ENCODE data around the gene CFAP92. TPM values are rescaled to one million over a fixed set of nuclear protein-coding genes. Genes with fewer than 3 reads are reported as not detected.

CFAP92 gene
- total and polyA plus RNA-seq, 4 experiments from 2014 or later: 0.38 to 0.47 TPM; not detected in 2

DNA sequence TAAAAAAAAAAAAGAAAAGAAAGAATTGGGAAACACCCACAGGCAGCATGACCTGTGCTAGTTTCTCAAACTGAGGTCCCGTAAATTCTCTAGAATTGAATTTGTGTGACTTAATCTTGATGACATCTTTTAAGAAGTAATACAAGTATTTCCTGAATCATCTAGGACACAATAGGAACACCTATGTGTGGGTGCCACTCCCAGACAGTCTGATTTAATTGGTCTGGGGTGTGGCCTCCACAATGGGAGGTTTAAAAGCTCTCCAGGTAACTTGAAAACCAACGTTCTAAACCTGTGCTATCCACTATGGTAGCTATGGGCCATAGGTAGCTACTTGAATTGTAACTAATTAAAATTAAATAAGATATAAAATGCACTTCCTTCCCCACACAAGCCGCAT lies 28.1 kb downstream of the CFAP92 start:
- Mint-ChIP-seq H3K36me3 (no peaks in the 10 kb centered on the region), H3K9me3 (no peaks in the 10 kb centered on the region), H3K27me3 (peaks cover 0 to 4% of the 10 kb centered on the region in 2 donors), H3K4me3 (no peak overlapping the region), H3K27ac (no peak overlapping the region), H3K4me1 (peaks cover 1 to 6% (median 3%) of the 10 kb centered on the region in 4 donors)
- Histone ChIP-seq H3K27me3 (ENCODE audit: insufficient read depth, low read length) (no peaks in the 10 kb centered on the region), H3K4me3 (ENCODE audit: low read length in 2 of 2) (no peak overlapping the region), H3K4me1 (ENCODE audit: insufficient read depth, low read length) (no peaks in the 10 kb centered on the region), H3K36me3 (ENCODE audit: insufficient read depth, low read length) (no peaks in the 10 kb centered on the region), H3K27ac (ENCODE audit: low read depth, low read length) (no peak overlapping the region), H3K9me3 (ENCODE audit: control insufficient read depth in 1 of 2, low read length in 2 of 2) (no peaks in the 10 kb centered on the region)
- DNase-seq: no peak
- ChIA-PET CTCF (ENCODE audit: partially characterized antibody) (interaction anchor here (1.2 to 7.8 kb wide), 4 partner anchors 9 to 281 kb away, joined by 3 to 191 read pairs (median 4); no protein-coding TSS in a partner anchor), POLR2A (ENCODE audit: partially characterized antibody) (no interaction called here)
- intact Hi-C loops (cut with micrococcal nuclease): no loop called here

DNA sequence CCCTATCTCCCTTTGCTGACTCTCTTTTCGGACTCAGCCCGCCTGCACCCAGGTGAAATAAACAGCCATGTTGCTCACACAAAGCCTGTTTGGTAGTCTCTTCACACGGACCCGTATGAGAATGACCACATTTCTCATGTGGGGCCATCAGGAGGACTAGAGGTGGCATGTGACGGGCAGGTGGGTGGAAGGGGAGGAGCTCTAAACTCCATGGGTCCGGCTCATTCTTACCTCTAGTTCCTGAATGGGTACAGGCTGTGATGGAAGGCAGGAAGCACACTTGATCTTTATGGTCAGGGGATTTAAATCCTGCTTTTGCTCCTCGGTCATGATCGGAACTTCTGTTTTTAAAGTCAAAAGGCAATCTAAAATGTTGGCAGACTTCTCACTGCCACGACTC lies 28.6 kb downstream of the CFAP92 start:
- DNase-seq: no peak
- POLR2A ChIA-PET (ENCODE audit: partially characterized antibody): no interaction called here
- Histone ChIP-seq H3K36me3 (ENCODE audit: insufficient read depth, low read length) (no peaks in the 10 kb centered on the region), H3K27ac (ENCODE audit: low read depth, low read length) (no peak overlapping the region), H3K9me3 (ENCODE audit: control insufficient read depth in 1 of 2, low read length in 2 of 2) (no peaks in the 10 kb centered on the region), H3K4me3 (ENCODE audit: low read length in 2 of 2) (no peak overlapping the region), H3K27me3 (ENCODE audit: insufficient read depth, low read length) (no peaks in the 10 kb centered on the region), H3K4me1 (ENCODE audit: insufficient read depth, low read length) (no peaks in the 10 kb centered on the region)
- intact Hi-C loops (cut with micrococcal nuclease): no loop called here
- peak overlapping the region in 1 of 8 donors; percentile 12 for H3K4me3 Mint-ChIP-seq
- peaks cover 0 to 5% of the 10 kb centered on the region in 2 donors for H3K27me3 Mint-ChIP-seq
- no peak overlapping the region for H3K27ac Mint-ChIP-seq
- H3K4me1 Mint-ChIP-seq: peaks cover 1 to 5% (median 3%) of the 10 kb centered on the region in 4 donors
- no peaks in the 10 kb centered on the region for H3K9me3 Mint-ChIP-seq
- no peaks in the 10 kb centered on the region for H3K36me3 Mint-ChIP-seq
- CTCF ChIA-PET (ENCODE audit: partially characterized antibody): interaction anchor here (1.2 to 7.8 kb wide), 3 partner anchors 9 to 280 kb away, joined by 3 to 191 read pairs (median 4); no protein-coding TSS in a partner anchor

DNA sequence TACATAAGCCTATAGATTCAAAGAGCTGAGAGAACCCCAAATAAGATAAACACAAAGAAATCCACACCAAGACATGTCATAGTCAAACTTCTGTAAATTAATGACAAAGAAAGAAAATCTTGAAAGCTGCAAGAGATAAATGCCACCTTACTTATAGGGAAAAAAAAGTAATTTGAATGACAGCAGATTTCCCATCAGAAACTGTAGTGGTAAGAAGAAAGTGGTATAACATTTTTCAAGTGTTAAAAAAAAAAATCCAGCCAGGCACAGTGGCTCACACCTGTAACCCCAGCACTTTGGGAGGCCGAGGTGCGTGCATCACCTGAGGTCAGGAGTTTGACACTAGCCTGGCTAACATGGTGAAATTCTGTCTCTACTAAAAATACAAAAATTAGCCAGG lies 37.4 kb downstream of the CFAP92 start:
- Histone ChIP-seq H3K4me1 (ENCODE audit: insufficient read depth, low read length) (no peaks in the 10 kb centered on the region), H3K27me3 (ENCODE audit: insufficient read depth, low read length) (no peaks in the 10 kb centered on the region), H3K27ac (ENCODE audit: low read depth, low read length) (no peak overlapping the region), H3K9me3 (ENCODE audit: control insufficient read depth in 1 of 2, low read length in 2 of 2) (no peaks in the 10 kb centered on the region), H3K4me3 (ENCODE audit: low read length in 2 of 2) (no peak overlapping the region), H3K36me3 (ENCODE audit: insufficient read depth, low read length) (no peaks in the 10 kb centered on the region)
- CTCF ChIA-PET (ENCODE audit: partially characterized antibody): no interaction called here
- Mint-ChIP-seq H3K27ac (no peak overlapping the region), H3K4me1 (no peaks in the 10 kb centered on the region), H3K36me3 (peaks cover 0 to 3% of the 10 kb centered on the region in 2 donors), H3K27me3 (peaks cover 1 to 4% of the 10 kb centered on the region in 2 donors), H3K9me3 (peaks cover 0 to 6% (median 3%) of the 10 kb centered on the region in 8 donors), H3K4me3 (no peak overlapping the region)
- intact Hi-C loops (cut with micrococcal nuclease): no loop called here
- no peak for DNase-seq
- POLR2A ChIA-PET (ENCODE audit: partially characterized antibody): no interaction called here

DNA sequence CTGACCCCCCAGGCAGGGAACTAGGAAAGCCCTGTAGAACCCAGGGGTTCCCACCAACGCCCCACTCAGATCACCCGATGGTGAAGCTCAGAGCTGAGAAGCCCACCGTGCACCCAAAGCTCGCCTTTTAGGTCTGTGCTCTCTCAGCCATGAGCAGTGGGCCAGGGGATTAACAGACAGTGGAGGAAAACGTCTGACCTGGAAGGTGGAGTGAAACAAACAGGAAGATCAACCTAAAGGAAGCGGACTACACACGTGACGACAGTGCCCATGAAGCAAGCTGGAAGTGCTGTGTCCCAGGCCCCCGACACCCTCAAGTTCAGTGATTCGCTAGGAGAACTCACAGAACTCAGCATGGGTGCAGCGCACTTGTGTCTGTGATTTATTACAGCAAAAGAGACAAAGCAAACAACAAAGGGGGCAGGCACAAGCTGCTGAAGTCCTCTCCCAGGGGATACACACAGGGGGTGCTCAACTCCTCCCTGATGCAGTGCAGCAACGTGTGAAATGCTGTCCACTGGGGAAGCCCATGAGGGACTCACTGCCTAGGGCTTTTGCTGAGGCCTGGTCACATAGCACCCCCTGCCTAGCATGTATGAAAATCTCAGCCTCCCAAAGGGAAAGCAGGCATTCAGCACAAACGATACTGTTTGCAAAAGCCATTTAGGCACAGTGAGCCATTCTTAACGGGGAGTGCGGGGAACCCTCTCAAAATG lies 43.5 kb downstream of the CFAP92 start:
- H3K36me3 Mint-ChIP-seq: no peaks in the 10 kb centered on the region
- ChIA-PET POLR2A (ENCODE audit: partially characterized antibody) (no interaction called here), CTCF (ENCODE audit: partially characterized antibody) (interaction anchor here (0.9 to 1.0 kb wide), 2 partner anchors 20 to 270 kb away, joined by 3 to 4 read pairs; no protein-coding TSS in a partner anchor)
- no peaks in the 10 kb centered on the region for H3K4me1 ChIP-seq (ENCODE audit: insufficient read depth, low read length)
- H3K27ac ChIP-seq (ENCODE audit: low read depth, low read length): no peak overlapping the region
- no peaks in the 10 kb centered on the region for H3K36me3 ChIP-seq (ENCODE audit: insufficient read depth, low read length)
- H3K27me3 Mint-ChIP-seq: no peaks in the 10 kb centered on the region
- H3K27me3 ChIP-seq (ENCODE audit: insufficient read depth, low read length): no peaks in the 10 kb centered on the region
- H3K9me3 Mint-ChIP-seq: peaks cover 0 to 2% (median 0%) of the 10 kb centered on the region in 8 donors
- no peak overlapping the region for H3K4me3 Mint-ChIP-seq
- H3K9me3 ChIP-seq (ENCODE audit: control insufficient read depth in 1 of 2, low read length in 2 of 2): no peaks in the 10 kb centered on the region
- peak in 1 of 5 donors; percentile 12 for DNase-seq
- intact Hi-C loops (cut with micrococcal nuclease): no loop called here
- no peak overlapping the region for H3K4me3 ChIP-seq (ENCODE audit: low read length in 2 of 2)
- H3K27ac Mint-ChIP-seq: no peak overlapping the region
- no peaks in the 10 kb centered on the region for H3K4me1 Mint-ChIP-seq

DNA sequence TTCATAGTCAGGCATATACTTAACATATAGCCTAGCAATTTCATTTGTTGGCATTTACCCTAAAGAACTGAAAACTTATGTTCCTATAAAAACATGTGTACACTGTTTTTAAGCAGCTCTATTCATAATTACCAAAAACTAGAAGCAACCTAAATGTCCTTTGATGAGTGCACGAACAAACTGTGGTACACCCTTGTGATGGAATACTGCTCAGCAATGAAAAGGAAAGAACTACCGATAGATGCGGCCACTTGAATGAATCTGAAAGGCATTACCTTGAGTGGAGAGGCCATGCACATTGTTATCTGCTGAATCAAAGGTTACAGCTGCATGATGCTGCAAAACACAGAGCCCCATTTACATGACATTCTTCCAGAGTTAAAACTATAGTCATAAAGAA lies 44.7 kb downstream of the CFAP92 start:
- no peaks in the 10 kb centered on the region for H3K4me1 Mint-ChIP-seq
- H3K27me3 ChIP-seq (ENCODE audit: insufficient read depth, low read length): no peaks in the 10 kb centered on the region
- H3K27ac ChIP-seq (ENCODE audit: low read depth, low read length): no peak overlapping the region
- no peak overlapping the region for H3K4me3 ChIP-seq (ENCODE audit: low read length in 2 of 2)
- H3K36me3 Mint-ChIP-seq: no peaks in the 10 kb centered on the region
- no peak overlapping the region for H3K27ac Mint-ChIP-seq
- H3K27me3 Mint-ChIP-seq: no peaks in the 10 kb centered on the region
- POLR2A ChIA-PET (ENCODE audit: partially characterized antibody): no interaction called here
- no peaks in the 10 kb centered on the region for H3K36me3 ChIP-seq (ENCODE audit: insufficient read depth, low read length)
- H3K4me1 ChIP-seq (ENCODE audit: insufficient read depth, low read length): no peaks in the 10 kb centered on the region
- no peak overlapping the region for H3K4me3 Mint-ChIP-seq
- intact Hi-C loops (cut with micrococcal nuclease): no loop called here
- no peak for DNase-seq
- peaks cover 0 to 2% (median 0%) of the 10 kb centered on the region in 8 donors for H3K9me3 Mint-ChIP-seq
- H3K9me3 ChIP-seq (ENCODE audit: control insufficient read depth in 1 of 2, low read length in 2 of 2): no peaks in the 10 kb centered on the region
- CTCF ChIA-PET (ENCODE audit: partially characterized antibody): interaction anchor here (1.0 kb wide), 1 partner anchor 269 kb away, joined by 3 read pairs; no protein-coding TSS in a partner anchor

DNA sequence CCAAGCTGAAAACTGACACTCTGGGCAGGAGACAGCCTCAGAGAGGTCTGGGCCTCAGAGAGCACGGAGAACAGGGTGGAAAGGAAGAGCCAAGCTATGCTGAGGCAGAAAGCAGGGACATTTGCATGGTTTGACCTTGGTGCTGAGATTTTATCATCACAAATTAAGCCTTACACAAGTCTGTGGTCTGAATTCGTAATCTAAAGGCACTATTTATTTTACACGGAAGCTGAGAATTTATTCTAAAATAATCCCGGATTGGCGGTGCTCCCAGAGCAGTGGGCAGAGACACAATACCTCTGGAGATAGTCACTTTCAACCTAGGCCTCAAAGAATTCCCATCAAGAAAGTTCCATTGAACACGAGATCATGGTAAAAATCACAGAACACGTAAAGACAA lies 47.5 kb downstream of the CFAP92 start:
- H3K9me3 ChIP-seq (ENCODE audit: control insufficient read depth in 1 of 2, low read length in 2 of 2): no peaks in the 10 kb centered on the region

DNA sequence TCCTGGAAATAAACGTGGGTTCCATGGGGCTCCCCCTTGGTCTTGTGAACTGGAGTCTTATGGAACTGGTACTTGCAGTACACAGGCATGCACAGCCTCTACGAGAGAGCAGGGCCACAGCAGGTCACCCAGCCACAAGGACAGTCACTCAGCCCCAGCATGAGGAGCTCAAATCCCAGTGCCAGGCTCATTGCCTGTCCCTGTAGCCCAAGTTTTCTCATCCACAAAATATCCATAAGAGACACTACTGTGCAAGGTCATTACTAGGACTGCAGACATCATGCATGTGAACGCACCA lies 48.0 kb downstream of the CFAP92 start:
- Histone ChIP-seq H3K4me3 (ENCODE audit: low read length in 2 of 2) (no peak overlapping the region), H3K27me3 (ENCODE audit: insufficient read depth, low read length) (peaks cover 3% of the 10 kb centered on the region), H3K36me3 (ENCODE audit: insufficient read depth, low read length) (no peaks in the 10 kb centered on the region), H3K9me3 (ENCODE audit: control insufficient read depth in 1 of 2, low read length in 2 of 2) (no peaks in the 10 kb centered on the region), H3K4me1 (ENCODE audit: insufficient read depth, low read length) (no peaks in the 10 kb centered on the region), H3K27ac (ENCODE audit: low read depth, low read length) (no peak overlapping the region)
- DNase-seq: no peak
- Mint-ChIP-seq H3K27ac (no peak overlapping the region), H3K36me3 (no peaks in the 10 kb centered on the region), H3K27me3 (peaks cover 0 to 3% of the 10 kb centered on the region in 2 donors), H3K9me3 (peaks cover 0 to 2% (median 0%) of the 10 kb centered on the region in 8 donors), H3K4me1 (no peaks in the 10 kb centered on the region), H3K4me3 (no peak overlapping the region)
- ChIA-PET CTCF (ENCODE audit: partially characterized antibody) (no interaction called here), POLR2A (ENCODE audit: partially characterized antibody) (no interaction called here)
- intact Hi-C loops (cut with micrococcal nuclease): no loop called here

More for the DNA sequence above, 47.5 kb downstream of the CFAP92 start:
- H3K4me3 ChIP-seq (ENCODE audit: low read length in 2 of 2): no peak overlapping the region
- Mint-ChIP-seq H3K27ac (no peak overlapping the region), H3K36me3 (no peaks in the 10 kb centered on the region), H3K4me3 (no peak overlapping the region), H3K9me3 (peaks cover 0 to 2% (median 0%) of the 10 kb centered on the region in 8 donors), H3K4me1 (no peaks in the 10 kb centered on the region), H3K27me3 (peaks cover 0 to 3% of the 10 kb centered on the region in 2 donors)
- H3K4me1 ChIP-seq (ENCODE audit: insufficient read depth, low read length): no peaks in the 10 kb centered on the region
- intact Hi-C loops (cut with micrococcal nuclease): no loop called here
- no peaks in the 10 kb centered on the region for H3K36me3 ChIP-seq (ENCODE audit: insufficient read depth, low read length)
- ChIA-PET POLR2A (ENCODE audit: partially characterized antibody) (no interaction called here), CTCF (ENCODE audit: partially characterized antibody) (no interaction called here)
- no peak overlapping the region for H3K27ac ChIP-seq (ENCODE audit: low read depth, low read length)
- DNase-seq: no peak
- peaks cover 3% of the 10 kb centered on the region for H3K27me3 ChIP-seq (ENCODE audit: insufficient read depth, low read length)
